Suprapubic skin (tissue), 4 donors: ENCODE data around the gene SLC12A1.

Experiments used
- EP300 ChIP-seq: sonication (generic); formaldehyde crosslinking; IDR thresholded peaks from one replicate; pipeline ENCODE4 v1.6.1; 2017; ENCODE audit warnings: antibody characterized with exemption
- POLR2A ChIP-seq, 2 donors: fragments of 450-650 bp; IDR thresholded peaks; one replicate each; pipeline ENCODE4 v1.6.1; 2017; ENCODE audit warnings: antibody characterized with exemption in 2 of 2, mild to moderate bottlenecking in 2 of 2, moderate library complexity in 2 of 2
- POLR2AphosphoS5 ChIP-seq, 3 donors: sonication (generic); formaldehyde crosslinking; IDR thresholded peaks; one replicate each; pipeline ENCODE4 v1.6.1; 2017; ENCODE audit warnings: antibody characterized with exemption in 3 of 3
- TF ChIP-seq, protein P1 (sequence below), 2 donors: fragments of 200-600 bp in 1 of 2; fragments of 450-650 bp in 1 of 2; sonication (generic) in 1 of 2; IDR thresholded peaks; one replicate each; pipeline ENCODE4 v1.5.1; 2016 to 2019; ENCODE audit warnings: antibody characterized with exemption in 2 of 2, mild to moderate bottlenecking in 1 of 2, moderate library complexity in 1 of 2

DNA sequence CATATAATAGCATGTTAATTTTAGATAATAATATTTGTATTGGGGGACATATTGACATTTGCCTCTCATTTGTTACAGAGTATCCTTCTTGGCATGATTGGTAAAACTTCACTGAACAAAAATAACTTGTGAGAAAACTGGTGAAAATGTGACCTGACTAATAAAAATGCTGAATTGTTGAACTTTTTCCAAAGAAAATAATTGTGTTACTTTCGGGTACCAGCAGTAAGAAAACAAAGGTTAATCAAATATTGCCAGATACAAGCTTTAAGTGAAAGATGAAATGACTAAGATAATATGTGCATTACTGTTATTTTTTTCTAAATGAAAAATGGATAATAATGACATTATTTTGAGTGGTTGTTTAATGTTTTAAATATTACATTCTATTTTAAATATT lies 15.2 kb downstream of the SLC12A1 start:
- TF ChIP-seq, protein P1, sequence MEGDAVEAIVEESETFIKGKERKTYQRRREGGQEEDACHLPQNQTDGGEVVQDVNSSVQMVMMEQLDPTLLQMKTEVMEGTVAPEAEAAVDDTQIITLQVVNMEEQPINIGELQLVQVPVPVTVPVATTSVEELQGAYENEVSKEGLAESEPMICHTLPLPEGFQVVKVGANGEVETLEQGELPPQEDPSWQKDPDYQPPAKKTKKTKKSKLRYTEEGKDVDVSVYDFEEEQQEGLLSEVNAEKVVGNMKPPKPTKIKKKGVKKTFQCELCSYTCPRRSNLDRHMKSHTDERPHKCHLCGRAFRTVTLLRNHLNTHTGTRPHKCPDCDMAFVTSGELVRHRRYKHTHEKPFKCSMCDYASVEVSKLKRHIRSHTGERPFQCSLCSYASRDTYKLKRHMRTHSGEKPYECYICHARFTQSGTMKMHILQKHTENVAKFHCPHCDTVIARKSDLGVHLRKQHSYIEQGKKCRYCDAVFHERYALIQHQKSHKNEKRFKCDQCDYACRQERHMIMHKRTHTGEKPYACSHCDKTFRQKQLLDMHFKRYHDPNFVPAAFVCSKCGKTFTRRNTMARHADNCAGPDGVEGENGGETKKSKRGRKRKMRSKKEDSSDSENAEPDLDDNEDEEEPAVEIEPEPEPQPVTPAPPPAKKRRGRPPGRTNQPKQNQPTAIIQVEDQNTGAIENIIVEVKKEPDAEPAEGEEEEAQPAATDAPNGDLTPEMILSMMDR (IDR thresholded peaks at IDR 0.05) = no peak
- TF ChIP-seq POLR2A (IDR thresholded peaks at IDR 0.05) (no peak), POLR2AphosphoS5 (IDR thresholded peaks at IDR 0.05) (no peak), EP300 (no peak)
